Stimulated activated CD8-positive, alpha-beta memory T cell treated with anti-CD3 and anti-CD28 coated beads, Interleukin-12 subunit alpha, Interleukin-12 subunit beta, amount 100 ng/mL, for 4 hours (primary cell): ENCODE measurements around the gene PRDX2.
"Not testable (repeated sequence)": the region's sequence is repeated elsewhere in the genome, so short reads cannot be mapped to it uniquely, and the experiment has no call there.

Experiments
- DNase-seq: peaks from one replicate; pipeline ENCODE4 v3.0.0-alpha.2; 2020; ENCODE audit warnings: low read depth

Gene PRDX2

GRCh38 chr19:12825254-12826131, 23.9 kb upstream of the PRDX2 start:
- no peak for DNase-seq

- no peak for DNase-seq
These were observed 20.2 kb upstream of the PRDX2 start for GRCh38 chr19:12821761-12822160.

DNA sequence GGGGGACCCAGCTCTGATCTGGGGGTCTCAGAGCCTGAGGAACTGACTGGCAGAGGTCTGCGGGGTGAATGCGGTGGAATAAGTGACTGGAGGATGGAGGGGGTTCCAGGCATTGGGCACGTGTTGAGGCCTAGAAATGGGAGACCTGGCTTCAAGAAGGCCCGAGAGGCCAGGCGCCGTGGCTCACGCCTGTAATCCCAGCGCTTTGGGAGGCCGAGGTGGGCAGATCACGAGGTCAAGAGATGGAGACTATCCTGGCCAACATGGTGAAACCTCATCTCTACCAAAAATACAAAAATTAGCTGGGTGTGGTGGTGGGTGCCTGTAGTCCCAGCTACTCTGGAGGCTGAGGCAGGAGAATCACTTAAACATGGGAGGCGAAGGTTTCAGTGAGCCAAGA, 16.2 kb upstream of the PRDX2 start:
- not testable (repeated sequence) for DNase-seq

GRCh38 chr19:12817188-12817587, 15.6 kb upstream of the PRDX2 start:
- not testable (repeated sequence) for DNase-seq

DNA sequence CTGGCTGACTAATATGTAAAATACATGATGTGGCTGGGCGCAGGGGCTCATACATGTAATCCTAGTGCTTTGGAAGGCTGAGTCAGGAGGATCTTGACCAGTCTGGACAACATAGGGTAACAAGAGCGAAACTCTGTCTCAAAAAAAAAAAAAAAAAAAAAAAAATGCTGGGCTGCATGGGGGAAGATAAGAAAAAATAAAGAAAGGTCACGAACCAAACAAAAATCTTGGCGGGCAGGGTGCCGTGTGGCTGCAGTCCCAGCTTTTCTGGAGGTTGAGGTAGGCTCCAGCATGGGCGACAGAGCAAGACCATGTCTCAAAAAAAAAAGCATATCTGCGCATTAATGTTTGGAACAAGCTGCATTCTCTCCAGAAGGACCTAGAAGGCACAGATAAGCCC, 13.5 kb upstream of the PRDX2 start:
- DNase-seq, result no peak

GRCh38 chr19:12806242-12807081, 4.9 kb upstream of the PRDX2 start, which contains the start of gene RNASEH2A:
Gene RNASEH2A, plus strand, starts transcription at chr19:12806584. Its CDS starts 90 bp downstream, at chr19:12806674.
- peak; percentile 78 for DNase-seq

GRCh38 chr19:12804051-12804450, 2.5 kb upstream of the PRDX2 start:
- no peak for DNase-seq

DNA sequence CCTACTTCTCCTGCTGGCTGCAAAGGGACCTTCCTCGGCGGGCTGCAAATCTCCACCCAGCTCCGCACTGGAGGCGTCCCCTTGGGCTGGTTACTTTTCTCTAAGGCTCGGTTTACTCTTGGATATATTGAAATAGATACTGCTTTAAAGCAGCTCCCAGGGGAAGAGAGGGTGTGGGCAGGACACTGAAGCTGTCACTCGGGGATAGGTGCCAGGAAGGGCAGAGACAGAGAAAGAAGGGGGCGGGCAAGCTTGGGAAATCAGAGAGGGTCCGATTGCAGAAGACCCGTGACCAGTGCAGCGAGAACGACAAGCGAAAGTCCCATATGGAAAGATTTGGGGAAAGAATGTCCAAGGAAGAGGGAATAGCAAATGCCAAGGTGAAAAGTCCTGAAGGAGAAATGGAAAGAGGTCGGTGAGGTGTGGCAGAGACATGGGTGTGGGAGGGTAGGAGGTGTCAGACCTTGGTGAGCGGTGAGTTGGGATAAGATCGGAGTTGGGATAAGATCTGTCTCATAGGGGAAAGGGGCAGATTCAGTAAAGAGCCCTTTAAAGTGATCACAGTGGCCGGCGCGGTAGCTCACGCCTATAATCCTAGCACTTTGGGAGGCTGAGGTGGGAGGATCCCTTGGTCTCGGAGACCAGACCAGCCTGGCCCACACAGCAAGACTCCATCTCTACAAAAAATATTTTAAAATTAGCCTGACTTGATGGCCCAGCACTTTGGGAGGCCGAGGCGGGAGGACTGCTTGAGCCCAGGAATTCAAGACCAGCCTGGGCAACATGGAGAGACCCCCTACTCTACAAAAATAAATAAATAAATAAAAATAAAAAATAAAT, 887 bp upstream of the PRDX2 start:
- no peak for DNase-seq

DNA sequence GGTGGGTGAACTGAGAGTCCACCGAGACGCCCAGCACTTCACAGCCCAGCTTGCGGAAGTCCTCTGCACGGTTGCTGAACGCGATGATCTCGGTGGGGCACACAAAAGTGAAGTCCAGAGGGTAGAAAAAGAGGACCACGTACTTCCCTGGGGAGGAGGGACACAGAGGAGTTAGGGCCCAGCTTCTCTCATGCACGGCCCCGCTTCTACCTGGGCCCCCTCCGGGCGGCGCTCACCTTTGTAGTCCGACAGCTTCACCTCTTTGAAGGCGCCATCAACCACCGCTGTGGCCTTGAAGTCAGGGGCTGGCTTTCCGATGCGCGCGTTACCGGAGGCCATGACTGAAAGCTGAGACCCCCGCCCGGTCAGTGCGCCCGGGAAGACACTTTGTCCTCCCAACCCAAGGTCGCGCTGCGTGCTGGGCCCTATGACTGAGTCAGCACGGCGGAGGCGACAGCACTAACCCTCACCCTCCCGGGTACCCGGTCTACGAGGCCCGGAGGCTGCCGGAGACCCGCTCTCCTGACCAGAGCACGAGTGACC, 606 bp downstream of the PRDX2 start:
- DNase-seq, result no peak

DNA sequence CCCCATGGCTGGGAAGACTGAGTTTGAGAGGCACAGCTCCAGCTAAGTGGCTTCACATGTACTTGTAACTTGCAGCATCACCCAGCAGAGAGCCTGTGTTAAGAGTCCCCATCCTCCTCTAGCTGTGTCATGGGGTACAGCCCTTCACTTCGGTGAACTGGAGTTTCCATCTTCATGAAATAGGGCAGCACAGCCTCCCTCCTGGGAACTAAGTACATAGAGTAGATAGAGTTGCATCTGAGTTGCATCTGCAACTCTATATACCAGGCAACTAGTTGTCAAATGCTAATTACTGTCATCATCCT, 1.2 kb downstream of the PRDX2 start:
- DNase-seq, result no peak

- DNase-seq, result no peak
These were observed 1.7 kb downstream of the PRDX2 start for GRCh38 chr19:12799742-12800465.

- not testable (repeated sequence) for DNase-seq
These were observed 4.0 kb downstream of the PRDX2 start for GRCh38 chr19:12797607-12798006.

DNA sequence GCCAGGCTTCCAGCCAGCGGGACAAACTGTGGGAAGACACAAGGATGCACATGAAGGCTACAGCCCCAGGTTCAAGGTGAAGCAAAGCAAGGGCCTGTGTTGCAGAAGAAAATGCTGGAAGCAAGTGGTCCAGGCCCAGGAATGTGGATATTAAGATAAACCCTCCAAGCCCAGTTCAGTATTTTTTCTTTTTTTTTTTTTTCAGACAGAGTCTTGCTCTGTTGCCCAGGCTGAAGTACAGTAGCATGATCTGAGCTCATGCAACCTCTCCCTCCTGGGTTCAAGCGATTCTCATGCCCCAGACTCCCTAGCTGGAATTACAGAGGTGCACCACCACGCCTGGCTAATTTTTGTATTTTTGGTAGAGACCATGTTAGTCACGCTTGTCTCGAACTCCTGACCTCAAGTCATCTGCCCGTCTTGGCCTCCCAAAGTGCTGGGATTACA, 4.4 kb downstream of the PRDX2 start:
- no peak for DNase-seq

DNA sequence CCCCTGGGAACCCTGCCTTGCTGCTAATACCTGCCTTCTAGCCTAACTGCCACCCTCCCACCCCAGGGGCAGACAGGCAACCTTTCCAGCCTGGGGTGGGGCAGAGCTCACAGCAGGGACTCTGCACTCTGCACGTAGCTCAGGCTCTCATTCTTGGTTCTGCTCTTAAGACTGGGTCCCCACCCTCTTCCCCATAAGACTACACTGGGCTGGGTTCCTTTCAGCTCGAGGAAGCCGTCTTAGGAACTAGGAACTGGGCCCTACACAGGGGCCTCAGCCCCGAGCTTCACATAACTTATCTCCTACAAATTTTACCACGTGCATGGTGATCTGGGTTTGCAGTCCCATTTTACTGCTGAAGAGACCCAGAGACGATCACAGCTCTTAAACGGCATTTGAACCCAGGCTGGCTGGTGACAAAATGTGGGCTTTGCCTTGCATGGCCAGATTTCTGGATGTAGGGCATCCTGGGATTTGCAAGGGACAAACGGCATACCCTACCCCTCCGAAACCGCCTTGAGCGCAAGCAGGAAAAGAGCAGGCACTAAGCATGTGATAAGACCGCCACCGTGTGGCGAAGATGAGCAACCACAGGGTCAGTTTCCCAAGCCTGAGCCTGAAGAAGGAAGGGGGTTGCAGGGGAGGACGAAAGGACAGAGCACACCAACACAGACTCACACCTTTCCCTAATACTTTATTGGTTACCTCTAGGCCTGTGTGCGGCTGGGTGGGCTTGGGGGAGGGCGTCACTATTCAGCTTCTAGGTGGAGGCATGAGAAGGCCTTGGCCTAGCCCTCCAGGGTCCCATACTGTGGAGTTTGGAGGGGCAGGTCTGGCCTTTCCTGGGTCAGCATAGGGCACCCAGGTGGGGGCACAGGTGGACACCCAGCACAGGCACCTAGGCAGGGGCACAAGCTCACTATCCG, 5.2 kb downstream of the PRDX2 start:
- DNase-seq, result peak; percentile 55

GRCh38 chr19:12794971-12795381, 6.6 kb downstream of the PRDX2 start:
- DNase-seq, result no peak

GRCh38 chr19:12794196-12794941, 7.2 kb downstream of the PRDX2 start:
- no peak for DNase-seq

- peak; percentile 95 for DNase-seq
These were observed 8.1 kb downstream of the PRDX2 start for GRCh38 chr19:12793290-12794195.

GRCh38 chr19:12792853-12793289, 8.7 kb downstream of the PRDX2 start:
- no peak for DNase-seq
